Measurements from ENCODE around the gene C1orf53.

GRCh38 chr1:197892684-197893083 is 9.7 kb upstream of the C1orf53 start:
- TF ChIP-seq EZH2 (IDR thresholded peaks at IDR 0.05; ENCODE audit: borderline replicate concordance, low read length) (no peak), CTCF (IDR thresholded peaks at IDR 0.05; ENCODE audit: low read length) (no peak)
